DND-41 (cell line): ENCODE data around the gene CRACR2A.

ENCODE experiments used
- EZH2 ChIP-seq: IDR thresholded peaks from 3 replicates; pipeline ENCODE4 v1.6.1; 2012; ENCODE audit warnings: borderline replicate concordance, low read depth, mild to moderate bottlenecking, moderate library complexity, low read length, inconsistent platforms; ENCODE audit not compliant: severe bottlenecking
- TF ChIP-seq, protein P1 (sequence below): IDR thresholded peaks from 2 replicates; pipeline ENCODE4 v1.5.1; 2012; ENCODE audit warnings: borderline replicate concordance, low read length, moderate library complexity, mild to moderate bottlenecking; ENCODE audit not compliant: poor library complexity, severe bottlenecking; ENCODE audit errors: extremely low read depth

DNA sequence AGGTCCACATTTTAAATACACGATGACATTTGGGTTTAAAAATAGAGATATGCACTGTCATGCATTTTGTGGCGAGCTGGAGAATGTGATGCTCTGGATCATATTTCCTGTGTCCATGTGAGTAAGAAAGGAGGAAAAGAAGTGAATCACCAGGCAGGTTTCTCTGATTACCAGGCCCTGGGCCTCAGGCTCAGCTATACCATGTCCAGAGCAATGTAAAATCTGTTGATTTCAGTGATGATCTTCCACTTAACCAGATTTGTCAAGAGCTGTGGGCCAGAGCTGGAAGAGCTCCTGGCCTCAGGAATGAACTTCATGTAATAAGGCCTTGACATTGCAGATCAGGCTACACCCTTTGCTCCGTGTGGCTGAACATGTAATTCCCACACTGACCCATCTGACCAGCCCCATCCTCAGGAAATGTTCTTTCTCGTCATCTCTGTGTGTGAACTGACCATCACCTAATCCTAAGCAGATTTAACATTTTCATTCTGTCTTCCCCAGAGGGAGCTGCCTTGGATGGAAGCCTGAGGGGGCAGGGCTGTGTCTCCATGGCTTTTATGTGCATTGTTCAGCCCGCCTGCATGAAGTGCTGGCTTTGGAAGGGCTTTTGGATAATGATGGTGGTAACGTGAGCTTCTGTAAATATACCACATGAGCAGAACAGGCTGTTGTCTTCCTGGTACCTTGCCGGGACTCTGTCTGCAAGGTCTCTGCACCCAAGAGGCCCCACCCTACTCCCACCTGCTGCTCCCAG lies 54.5 kb downstream of the CRACR2A start:
- TF ChIP-seq, protein P1, sequence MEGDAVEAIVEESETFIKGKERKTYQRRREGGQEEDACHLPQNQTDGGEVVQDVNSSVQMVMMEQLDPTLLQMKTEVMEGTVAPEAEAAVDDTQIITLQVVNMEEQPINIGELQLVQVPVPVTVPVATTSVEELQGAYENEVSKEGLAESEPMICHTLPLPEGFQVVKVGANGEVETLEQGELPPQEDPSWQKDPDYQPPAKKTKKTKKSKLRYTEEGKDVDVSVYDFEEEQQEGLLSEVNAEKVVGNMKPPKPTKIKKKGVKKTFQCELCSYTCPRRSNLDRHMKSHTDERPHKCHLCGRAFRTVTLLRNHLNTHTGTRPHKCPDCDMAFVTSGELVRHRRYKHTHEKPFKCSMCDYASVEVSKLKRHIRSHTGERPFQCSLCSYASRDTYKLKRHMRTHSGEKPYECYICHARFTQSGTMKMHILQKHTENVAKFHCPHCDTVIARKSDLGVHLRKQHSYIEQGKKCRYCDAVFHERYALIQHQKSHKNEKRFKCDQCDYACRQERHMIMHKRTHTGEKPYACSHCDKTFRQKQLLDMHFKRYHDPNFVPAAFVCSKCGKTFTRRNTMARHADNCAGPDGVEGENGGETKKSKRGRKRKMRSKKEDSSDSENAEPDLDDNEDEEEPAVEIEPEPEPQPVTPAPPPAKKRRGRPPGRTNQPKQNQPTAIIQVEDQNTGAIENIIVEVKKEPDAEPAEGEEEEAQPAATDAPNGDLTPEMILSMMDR: no peak
- TF ChIP-seq EZH2: no peak
